ENCODE data around the gene ZNF280B.
"Not testable (repeated sequence)": the region's sequence is repeated elsewhere in the genome, so short reads cannot be mapped to it uniquely, and the experiment has no call there.

ZNF280B gene

DNA sequence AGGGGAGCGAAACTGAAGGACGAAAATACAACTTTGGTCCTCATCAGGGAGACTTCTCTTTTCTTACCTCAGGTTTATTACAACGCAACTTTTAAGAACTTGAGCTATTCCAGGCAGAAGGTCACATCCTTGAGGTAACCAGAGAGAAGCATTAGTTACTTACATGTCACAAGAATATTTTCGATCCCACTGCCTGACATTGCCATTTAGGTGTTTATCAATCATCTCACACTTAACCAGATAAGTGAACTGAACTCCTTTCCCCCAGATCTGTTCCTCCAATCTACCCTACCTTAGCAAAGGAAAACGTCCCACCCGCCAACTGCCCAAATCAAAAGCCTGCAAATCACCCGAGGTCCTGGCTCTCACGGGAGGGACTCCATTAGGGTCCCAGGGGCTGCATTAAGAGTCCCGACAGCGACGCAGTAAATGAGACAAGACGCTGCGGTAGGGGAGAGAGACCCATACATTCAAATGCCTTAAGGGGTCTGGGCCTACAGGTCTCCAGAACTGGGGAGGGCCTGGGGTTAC is 734 bp downstream of the ZNF280B start:
- Histone ChIP-seq H3K27me3 (ENCODE audit: insufficient read depth, low read depth) (no peaks in the 10 kb centered on the region), H4K20me1 (ENCODE audit: insufficient read depth) (no peaks in the 10 kb centered on the region), H3K4me3 (IDR thresholded peaks at IDR 0.05; ENCODE audit: insufficient read depth, low read depth, low read length) (no peak overlapping the region), H3K4me2 (peak overlapping the region; percentile 93), H2AFZ (ENCODE audit: low read depth) (peak overlapping the region; percentile 79), H3K4me1 (ENCODE audit: low read depth, poor library complexity, severe bottlenecking) (peaks cover 8% of the 10 kb centered on the region), H3K79me2 (ENCODE audit: insufficient read depth, low read depth) (no peaks in the 10 kb centered on the region), H3K36me3 (ENCODE audit: insufficient read depth) (no peaks in the 10 kb centered on the region), H3K9ac (peak overlapping the region; percentile 35; the same call in 1 of the 2 replicates), H3K27ac (no peak overlapping the region)
- TF ChIP-seq, protein P1, sequence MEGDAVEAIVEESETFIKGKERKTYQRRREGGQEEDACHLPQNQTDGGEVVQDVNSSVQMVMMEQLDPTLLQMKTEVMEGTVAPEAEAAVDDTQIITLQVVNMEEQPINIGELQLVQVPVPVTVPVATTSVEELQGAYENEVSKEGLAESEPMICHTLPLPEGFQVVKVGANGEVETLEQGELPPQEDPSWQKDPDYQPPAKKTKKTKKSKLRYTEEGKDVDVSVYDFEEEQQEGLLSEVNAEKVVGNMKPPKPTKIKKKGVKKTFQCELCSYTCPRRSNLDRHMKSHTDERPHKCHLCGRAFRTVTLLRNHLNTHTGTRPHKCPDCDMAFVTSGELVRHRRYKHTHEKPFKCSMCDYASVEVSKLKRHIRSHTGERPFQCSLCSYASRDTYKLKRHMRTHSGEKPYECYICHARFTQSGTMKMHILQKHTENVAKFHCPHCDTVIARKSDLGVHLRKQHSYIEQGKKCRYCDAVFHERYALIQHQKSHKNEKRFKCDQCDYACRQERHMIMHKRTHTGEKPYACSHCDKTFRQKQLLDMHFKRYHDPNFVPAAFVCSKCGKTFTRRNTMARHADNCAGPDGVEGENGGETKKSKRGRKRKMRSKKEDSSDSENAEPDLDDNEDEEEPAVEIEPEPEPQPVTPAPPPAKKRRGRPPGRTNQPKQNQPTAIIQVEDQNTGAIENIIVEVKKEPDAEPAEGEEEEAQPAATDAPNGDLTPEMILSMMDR (conservative IDR thresholded peaks at IDR 0.05; ENCODE audit: low read depth, low read length), result no peak

DNA sequence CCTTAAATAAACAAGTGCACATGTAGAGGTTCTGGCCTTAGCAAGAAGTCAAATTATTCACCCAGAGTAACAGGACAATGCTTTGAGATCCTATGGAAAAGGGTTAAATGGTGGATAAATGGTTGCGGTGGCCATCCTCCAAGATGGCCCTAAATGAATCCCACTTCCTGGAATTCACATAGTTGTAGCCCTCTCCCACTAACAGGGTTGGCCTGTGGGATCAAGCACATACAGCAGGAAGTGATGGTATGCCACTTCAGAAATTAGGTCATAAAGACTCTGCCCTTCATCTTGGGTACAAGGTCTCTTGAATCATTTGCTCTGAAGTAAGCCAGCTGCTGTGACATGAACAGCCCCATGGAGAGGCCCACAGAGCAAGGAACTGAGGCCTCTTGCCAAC is 1.8 kb downstream of the ZNF280B start:
- no peak overlapping the region for H3K4me2 ChIP-seq
- no peak overlapping the region for H3K27ac ChIP-seq
- H3K27me3 ChIP-seq (ENCODE audit: insufficient read depth, low read depth), result no peaks in the 10 kb centered on the region

DNA sequence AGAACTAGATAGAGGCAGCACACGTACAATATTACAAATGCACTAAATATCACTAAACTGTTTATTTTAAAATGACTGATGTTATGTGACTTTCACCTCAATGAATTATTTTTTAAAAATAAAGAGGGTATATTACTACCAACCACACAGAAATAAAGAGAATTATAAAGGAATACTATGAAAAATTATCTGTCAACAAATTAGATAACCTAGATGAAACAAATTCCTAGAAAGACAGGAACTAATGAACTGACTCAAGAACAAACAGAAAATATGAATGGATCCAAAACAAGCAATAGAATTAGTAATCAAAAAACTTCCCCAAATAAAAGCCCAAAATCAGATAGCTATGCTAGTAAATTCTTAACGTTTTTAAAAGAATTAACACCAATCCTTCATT is 10.3 kb downstream of the ZNF280B start:
- H3K9ac ChIP-seq, result no peak overlapping the region

More for the DNA sequence above, 1.8 kb downstream of the ZNF280B start:
- Histone ChIP-seq H2AFZ (ENCODE audit: low read depth) (no peak overlapping the region), H3K9ac (no peak overlapping the region), H3K4me1 (ENCODE audit: low read depth, poor library complexity, severe bottlenecking) (peaks cover 8% of the 10 kb centered on the region), H3K36me3 (ENCODE audit: insufficient read depth) (no peaks in the 10 kb centered on the region), H3K79me2 (ENCODE audit: insufficient read depth, low read depth) (no peaks in the 10 kb centered on the region), H3K4me3 (IDR thresholded peaks at IDR 0.05; ENCODE audit: insufficient read depth, low read depth, low read length) (no peak overlapping the region), H4K20me1 (ENCODE audit: insufficient read depth) (no peaks in the 10 kb centered on the region)
- TF ChIP-seq, protein P1 (conservative IDR thresholded peaks at IDR 0.05; ENCODE audit: low read depth, low read length), result no peak

DNA sequence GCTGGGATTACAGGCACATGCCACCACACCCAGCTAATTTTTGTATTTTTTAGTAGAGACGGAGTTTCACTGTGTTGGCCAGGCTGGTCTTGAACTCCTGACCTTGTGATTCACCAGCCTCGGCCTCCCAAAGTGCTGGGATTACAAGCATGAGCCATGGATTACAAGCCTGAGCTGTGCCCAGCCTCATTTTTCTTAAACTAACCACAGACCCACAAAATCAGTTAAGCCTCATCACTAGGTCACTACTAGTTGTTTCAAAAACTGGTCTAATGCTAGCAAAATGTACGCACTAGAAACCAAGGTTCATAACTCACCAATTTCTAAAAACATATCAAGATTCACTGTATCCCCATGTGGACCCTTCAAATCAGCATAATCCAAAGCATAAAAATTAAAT is 17.0 kb downstream of the ZNF280B start:
- H4K20me1 ChIP-seq (ENCODE audit: insufficient read depth); H3K27ac ChIP-seq; H3K4me3 ChIP-seq (IDR thresholded peaks at IDR 0.05; ENCODE audit: insufficient read depth, low read depth, low read length); H3K4me2 ChIP-seq; H3K4me1 ChIP-seq (ENCODE audit: low read depth, poor library complexity, severe bottlenecking); H3K36me3 ChIP-seq (ENCODE audit: insufficient read depth); H3K27me3 ChIP-seq (ENCODE audit: insufficient read depth, low read depth); H3K79me2 ChIP-seq (ENCODE audit: insufficient read depth, low read depth); H2AFZ ChIP-seq (ENCODE audit: low read depth); H3K9ac ChIP-seq: not testable (repeated sequence)

More for the DNA sequence above, 10.3 kb downstream of the ZNF280B start:
- no peak overlapping the region for H3K27ac ChIP-seq
- H3K79me2 ChIP-seq (ENCODE audit: insufficient read depth, low read depth), result 0 out of 2 replicates have a peak, but pooled peaks cover 6% of the 10 kb centered on the region
- H3K4me1 ChIP-seq (ENCODE audit: low read depth, poor library complexity, severe bottlenecking), result no peaks in the 10 kb centered on the region
- TF ChIP-seq, protein P1 (conservative IDR thresholded peaks at IDR 0.05; ENCODE audit: low read depth, low read length), result no peak
- H4K20me1 ChIP-seq (ENCODE audit: insufficient read depth), result no peaks in the 10 kb centered on the region
- no peaks in the 10 kb centered on the region for H3K36me3 ChIP-seq (ENCODE audit: insufficient read depth)
- no peak overlapping the region for H2AFZ ChIP-seq (ENCODE audit: low read depth)
- H3K4me2 ChIP-seq, result no peak overlapping the region
- no peak overlapping the region for H3K4me3 ChIP-seq (IDR thresholded peaks at IDR 0.05; ENCODE audit: insufficient read depth, low read depth, low read length)
- H3K27me3 ChIP-seq (ENCODE audit: insufficient read depth, low read depth), result no peaks in the 10 kb centered on the region

DNA sequence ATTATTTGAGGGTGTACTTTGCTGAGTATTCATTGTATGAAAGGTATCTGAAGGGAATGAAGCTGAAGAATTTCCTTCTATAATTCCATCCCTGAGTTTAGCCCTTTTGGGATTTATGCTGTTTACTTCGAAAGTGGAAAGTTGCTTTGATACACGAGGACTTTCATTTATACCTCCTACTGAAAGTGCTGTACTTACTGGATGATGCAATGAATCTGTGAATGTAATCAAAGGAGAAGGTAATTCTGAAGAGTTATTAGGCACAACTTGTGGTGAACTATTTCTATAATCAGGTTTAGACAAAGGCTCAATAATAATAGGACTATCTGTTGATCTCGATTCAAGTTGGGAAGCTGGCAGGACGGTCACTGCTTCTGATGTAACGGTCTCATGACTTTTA is 19.8 kb downstream of the ZNF280B start:
- H3K79me2 ChIP-seq (ENCODE audit: insufficient read depth, low read depth), result no peaks in the 10 kb centered on the region
- H3K27me3 ChIP-seq (ENCODE audit: insufficient read depth, low read depth), result no peaks in the 10 kb centered on the region
- H3K27ac ChIP-seq, result no peak overlapping the region
- no peaks in the 10 kb centered on the region for H4K20me1 ChIP-seq (ENCODE audit: insufficient read depth)
- no peak overlapping the region for H3K4me2 ChIP-seq
- no peak overlapping the region for H3K9ac ChIP-seq
- no peak overlapping the region for H2AFZ ChIP-seq (ENCODE audit: low read depth)
- peaks cover 7% of the 10 kb centered on the region; the same call in 1 of the 2 replicates for H3K36me3 ChIP-seq (ENCODE audit: insufficient read depth)
- no peak overlapping the region for H3K4me3 ChIP-seq (IDR thresholded peaks at IDR 0.05; ENCODE audit: insufficient read depth, low read depth, low read length)
- TF ChIP-seq, protein P1 (conservative IDR thresholded peaks at IDR 0.05; ENCODE audit: low read depth, low read length), result no peak
- no peaks in the 10 kb centered on the region for H3K4me1 ChIP-seq (ENCODE audit: low read depth, poor library complexity, severe bottlenecking)

Data from KMS-11 (cell line).